ENCODE measurements around the gene NAV1. TPM values are rescaled to one million over a fixed set of nuclear protein-coding genes. Genes with fewer than 3 reads are reported as not detected.
"Not testable (repeated sequence)": the region's sequence is repeated elsewhere in the genome, so short reads cannot be mapped to it uniquely, and the experiment has no call there.

Gene NAV1
- total and polyA plus RNA-seq, 7 donors, result 1.8 to 13.3 (median 8.4) TPM

DNA sequence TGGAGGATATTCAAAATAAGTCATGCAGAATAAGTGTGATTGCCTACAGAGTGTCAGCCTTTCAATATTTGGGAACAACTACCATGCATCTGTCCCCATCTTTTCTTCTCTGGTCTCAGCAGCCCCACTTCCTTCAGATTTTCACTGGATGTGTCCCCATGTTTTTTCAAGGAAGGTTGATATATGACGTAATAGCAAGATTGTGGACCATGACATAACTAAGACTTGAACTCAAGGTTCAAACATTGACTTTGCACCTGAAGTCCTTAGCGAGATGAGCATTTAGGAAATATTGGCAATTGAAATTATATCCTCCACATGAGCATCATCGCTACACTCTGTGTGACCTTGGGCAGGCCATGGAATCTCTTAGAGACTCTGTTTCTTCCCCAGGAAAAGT lies 5.8 kb downstream of the NAV1 start:
- intact Hi-C loops (cut with DNase I), result no loop called here
- ATAC-seq (no peak), DNase-seq (no peak)
- TF ChIP-seq CTCF (IDR thresholded peaks at IDR 0.05), result no peak
- Histone ChIP-seq H3K4me1 (peaks cover 11% of the 10 kb centered on the region), H3K27me3 (ENCODE audit: insufficient read depth in 3 of 3, low read length in 2 of 3) (peaks cover 0 to 16% (median 5%) of the 10 kb centered on the region in 3 donors), H3K9me3 (no peaks in the 10 kb centered on the region), H3K4me3 (no peak overlapping the region), H3K36me3 (ENCODE audit: insufficient read depth in 1 of 2, low read depth in 1 of 2) (no peaks in the 10 kb centered on the region), H3K27ac (no peak overlapping the region)
- 95 to 98% (median 98%) methylated on average over 3 of the region's 3 CpGs for WGBS, 3 donors

DNA sequence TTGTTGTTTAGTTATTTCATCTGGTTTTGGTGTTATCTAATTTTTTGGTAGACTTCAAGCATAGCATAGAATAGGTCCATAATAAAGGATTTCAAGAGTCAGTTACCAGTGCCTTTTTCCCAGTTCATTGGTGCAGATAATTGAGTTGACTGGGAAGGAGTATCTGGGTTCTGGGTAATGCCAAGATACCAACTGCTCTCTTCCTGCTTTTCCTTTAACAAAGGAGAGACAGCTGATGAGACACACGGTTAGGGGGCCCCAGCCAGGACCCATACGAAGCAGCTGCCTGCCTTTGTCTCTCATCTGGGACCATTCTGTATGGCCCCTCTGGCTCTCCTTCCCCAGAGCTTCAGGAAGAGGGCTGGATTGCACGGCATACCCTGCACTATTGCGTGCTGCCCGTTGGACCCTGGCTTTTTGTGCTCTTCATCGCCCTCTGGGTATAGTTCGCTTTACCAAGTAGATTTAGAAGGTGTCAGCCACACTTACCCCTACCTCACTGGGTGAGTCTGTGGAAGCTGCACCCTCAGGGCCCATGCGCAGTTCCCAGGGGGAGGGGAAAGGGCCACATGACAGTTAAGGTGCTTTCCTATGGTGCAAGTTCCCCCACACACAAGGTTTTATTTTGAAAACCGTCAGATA lies 7.0 kb downstream of the NAV1 start:
- Histone ChIP-seq H3K4me1 (peaks cover 7% of the 10 kb centered on the region), H3K9me3 (no peaks in the 10 kb centered on the region), H3K27ac (no peak overlapping the region), H3K4me3 (no peak overlapping the region), H3K27me3 (ENCODE audit: insufficient read depth in 3 of 3, low read length in 2 of 3) (peaks cover 0 to 4% (median 2%) of the 10 kb centered on the region in 3 donors), H3K36me3 (ENCODE audit: insufficient read depth in 1 of 2, low read depth in 1 of 2) (no peaks in the 10 kb centered on the region)
- no peak for ATAC-seq
- no peak for DNase-seq
- WGBS, 3 donors, result 51 to 65% (median 61%) methylated on average over 9 of the region's 9 CpGs
- intact Hi-C loops (cut with DNase I), result no loop called here
- TF ChIP-seq CTCF (IDR thresholded peaks at IDR 0.05), result no peak

GRCh38 chr1:201549522-201549921 lies 10.6 kb downstream of the NAV1 start:
- H3K27ac ChIP-seq; H3K9me3 ChIP-seq; H3K4me1 ChIP-seq; DNase-seq; ATAC-seq; H3K27me3 ChIP-seq (ENCODE audit: insufficient read depth in 3 of 3, low read length in 2 of 3); H3K36me3 ChIP-seq (ENCODE audit: insufficient read depth in 1 of 2, low read depth in 1 of 2); intact Hi-C loops (cut with DNase I); H3K4me3 ChIP-seq: not testable (repeated sequence)
- 95 to 98% (median 97%) methylated on average over 5 of the region's 5 CpGs for WGBS, 3 donors

DNA sequence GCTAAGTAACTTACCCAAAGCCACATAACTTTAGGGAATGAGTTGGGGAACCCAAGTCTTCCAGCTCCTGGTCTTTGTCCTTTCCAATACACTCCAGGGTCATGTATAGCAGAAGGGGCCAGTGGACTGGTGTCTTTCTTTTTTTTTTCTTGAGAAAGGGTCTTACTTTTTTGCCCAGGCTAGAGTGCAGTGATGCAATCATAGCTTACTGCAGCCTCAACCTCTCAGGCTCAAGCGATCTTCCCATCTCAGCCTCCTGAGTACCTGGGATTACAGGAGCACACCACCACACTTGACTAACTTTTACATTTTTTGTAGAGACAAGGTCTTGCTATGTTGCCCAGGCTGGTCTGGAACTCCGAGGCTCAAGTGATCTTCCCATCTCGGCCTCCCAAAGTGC lies 12.2 kb downstream of the NAV1 start:
- Histone ChIP-seq H3K4me1 (no peaks in the 10 kb centered on the region), H3K9me3 (no peaks in the 10 kb centered on the region), H3K36me3 (ENCODE audit: insufficient read depth in 1 of 2, low read depth in 1 of 2) (no peaks in the 10 kb centered on the region), H3K27ac (no peak overlapping the region), H3K27me3 (ENCODE audit: insufficient read depth in 3 of 3, low read length in 2 of 3) (no peaks in the 10 kb centered on the region), H3K4me3 (no peak overlapping the region)
- intact Hi-C loops (cut with DNase I), result no loop called here
- DNase-seq, result no peak
- no peak for TF ChIP-seq CTCF (IDR thresholded peaks at IDR 0.05)
- 91 to 95% (median 95%) methylated on average over 3 of the region's 3 CpGs for WGBS, 3 donors
- ATAC-seq, result no peak

- intact Hi-C loops (cut with DNase I), result no loop called here
- DNase-seq (no peak), ATAC-seq (peak in 2 of 4 donors; percentile 17 to 23)
- no peaks in the 10 kb centered on the region for H3K9me3 ChIP-seq
- H3K36me3 ChIP-seq (ENCODE audit: insufficient read depth in 1 of 2, low read depth in 1 of 2), result no peaks in the 10 kb centered on the region
- peak overlapping the region; percentile 9 for H3K27ac ChIP-seq
- WGBS, 3 donors, result 74 to 78% (median 75%) methylated on average over 12 of the region's 12 CpGs
- H3K4me1 ChIP-seq, result no peaks in the 10 kb centered on the region
- TF ChIP-seq CTCF (IDR thresholded peaks at IDR 0.05), result no peak
- no peaks in the 10 kb centered on the region for H3K27me3 ChIP-seq (ENCODE audit: insufficient read depth in 3 of 3, low read length in 2 of 3)
- H3K4me3 ChIP-seq, result no peak overlapping the region
Measured at GRCh38 chr1:201551877-201552731, 13.2 kb downstream of the NAV1 start.
